GM23338 (cell line): Measurements from ENCODE around the gene KLRK1. TPM values are rescaled to one million over a fixed set of nuclear protein-coding genes. Genes with fewer than 3 reads are reported as not detected.

ENCODE experiments used
- ATAC-seq: fragments of 200-7000 bp; cut with Tn5 transposase; 3 replicates; pipeline ENCODE4 v1.9.1; 2020
- DNase-seq: peaks from one replicate; pipeline ENCODE4 v3.0.0-alpha.2; 2015; ENCODE audit warnings: low spot score
- H2AFZ ChIP-seq: fragments of 200-600 bp; sonication (generic); 2 replicates; pipeline ENCODE4 v1.8.0; 2016; ENCODE audit warnings: antibody characterized with exemption, mild to moderate bottlenecking, moderate library complexity
- H3F3A ChIP-seq: fragments of 200-600 bp; sonication (generic); replicated peaks from 2 replicates; pipeline ENCODE4 v1.8.0; 2017; ENCODE audit warnings: antibody characterized with exemption, mixed run types, low read depth
- H3K27ac ChIP-seq: fragments of 200-600 bp; sonication (generic); 2 replicates; pipeline ENCODE4 v1.6.1; 2016; ENCODE audit warnings: low read depth
- H3K27me3 ChIP-seq: fragments of 200-600 bp; sonication (generic); 2 replicates; pipeline ENCODE4 v1.8.0; 2016; ENCODE audit warnings: mild to moderate bottlenecking, mixed run types, moderate library complexity; ENCODE audit not compliant: insufficient read depth
- H3K36me3 ChIP-seq: fragments of 200-600 bp; sonication (generic); 2 replicates; pipeline ENCODE4 v1.8.0; 2016; ENCODE audit warnings: mild to moderate bottlenecking; ENCODE audit not compliant: insufficient read depth
- H3K4me1 ChIP-seq: fragments of 200-600 bp; sonication (generic); 2 replicates; pipeline ENCODE4 v1.8.0; 2016; ENCODE audit warnings: mild to moderate bottlenecking, moderate library complexity; ENCODE audit not compliant: insufficient read depth
- H3K4me2 ChIP-seq: fragments of 200-600 bp; sonication (generic); 2 replicates; pipeline ENCODE4 v1.7.1; 2017; ENCODE audit warnings: mixed run types
- H3K4me3 ChIP-seq: fragments of 200-600 bp; sonication (generic); 2 replicates; pipeline ENCODE4 v1.6.1; 2016; ENCODE audit warnings: mixed run types
- H3K79me2 ChIP-seq: fragments of 200-600 bp; sonication (generic); replicated peaks from 2 replicates; pipeline ENCODE4 v1.8.0; 2017; ENCODE audit warnings: mild to moderate bottlenecking; ENCODE audit not compliant: insufficient read depth
- H3K9me2 ChIP-seq: fragments of 200-600 bp; sonication (generic); 2 replicates; pipeline ENCODE4 v1.8.0; 2017; ENCODE audit not compliant: insufficient read depth
- H4K20me1 ChIP-seq: fragments of 200-600 bp; sonication (generic); replicated peaks from 2 replicates; pipeline ENCODE4 v1.8.0; 2017; ENCODE audit warnings: mild to moderate bottlenecking; ENCODE audit not compliant: insufficient read depth
- H3K27ac Mint-ChIP-seq: 2 replicates; pipeline ENCODE4 v1.8.0; 2020; ENCODE audit warnings: inconsistent platforms, mild to moderate bottlenecking, moderate library complexity, mixed read lengths
- H3K27me3 Mint-ChIP-seq: 3 replicates; pipeline ENCODE4 v1.8.0; 2022; ENCODE audit warnings: low read depth, mild to moderate bottlenecking, moderate library complexity, mixed read lengths, inconsistent platforms; ENCODE audit not compliant: insufficient read depth, poor library complexity
- H3K36me3 Mint-ChIP-seq: 3 replicates; pipeline ENCODE4 v1.8.0; 2021; ENCODE audit warnings: low read depth, mild to moderate bottlenecking, inconsistent platforms, moderate library complexity, mixed read lengths
- H3K4me1 Mint-ChIP-seq: 3 replicates; pipeline ENCODE4 v1.8.0; 2020; ENCODE audit warnings: mild to moderate bottlenecking, inconsistent platforms, mixed read lengths
- H3K4me3 Mint-ChIP-seq: 3 replicates; pipeline ENCODE4 v1.8.0; 2021; ENCODE audit warnings: moderate library complexity, mild to moderate bottlenecking, inconsistent platforms, mixed read lengths
- H3K9me3 Mint-ChIP-seq: 3 replicates; pipeline ENCODE4 v1.8.0; 2020; ENCODE audit warnings: moderate library complexity, mild to moderate bottlenecking, inconsistent platforms, mixed read lengths
- CREB1 ChIP-seq: fragments of 250-450 bp; sonication (Bioruptor Pico); IDR thresholded peaks from 2 replicates; pipeline ENCODE4 v1.5.0; 2020; ENCODE audit warnings: low read depth, mild to moderate bottlenecking, moderate library complexity
- EZH2 ChIP-seq: fragments of 200-600 bp; sonication (generic); IDR thresholded peaks from one replicate; pipeline ENCODE4 v1.8.0; 2017; ENCODE audit warnings: antibody characterized with exemption, mild to moderate bottlenecking, low read depth; ENCODE audit not compliant: unreplicated experiment
- EZH2phosphoT487 ChIP-seq: fragments of 200-600 bp; sonication (generic); IDR thresholded peaks from one replicate; pipeline ENCODE4 v1.8.1; 2018; ENCODE audit warnings: antibody characterized with exemption; ENCODE audit not compliant: unreplicated experiment
- JUNB ChIP-seq: IDR thresholded peaks from one replicate; pipeline ENCODE4 v1.6.1; 2016; ENCODE audit warnings: antibody characterized with exemption; ENCODE audit not compliant: unreplicated experiment
- NANOG ChIP-seq: IDR thresholded peaks from 2 replicates; pipeline ENCODE4 v1.6.1; 2016; ENCODE audit warnings: antibody characterized with exemption, borderline replicate concordance
- POLR2AphosphoS5 ChIP-seq: IDR thresholded peaks from 2 replicates; pipeline ENCODE4 v1.6.1; 2016; ENCODE audit warnings: antibody characterized with exemption, low read depth
- STAT1 ChIP-seq: IDR thresholded peaks from one replicate; pipeline ENCODE4 v1.6.1; 2016; ENCODE audit warnings: antibody characterized with exemption; ENCODE audit not compliant: unreplicated experiment
- ZNF114 ChIP-seq: fragments of 250-450 bp; sonication (Bioruptor Pico); IDR thresholded peaks from 2 replicates; pipeline ENCODE4 v1.5.0; 2020; ENCODE audit warnings: mild to moderate bottlenecking, moderate library complexity
- polyA plus RNA-seq: library from polyadenylated mRNA; unstranded; fragments of >200 nt; fragmentation: Nextera tagmentation; extraction: Ambion mirVana; gene quantifications from 2 replicates; pipeline ENCODE4 v1.2.1, GENCODE V29; 2016
- total RNA-seq: library from RNA; depleted of rRNA; stranded (reverse); fragments of >200 nt; shearing (Covaris generic); gene quantifications from 2 replicates; pipeline ENCODE4 v1.2.3, GENCODE V29; 2014
- TF ChIP-seq, protein P1 (sequence below), 2 experiments: fragments of 200-600 bp in 1 of 2; sonication (generic) in 1 of 2; conservative IDR thresholded peaks; 2 replicates each; pipeline versions ENCODE4 v1.5.1 to v1.6.1; 2016 to 2017; ENCODE audit warnings: antibody characterized with exemption in 2 of 2, low read depth in 2 of 2, mild to moderate bottlenecking in 2 of 2, moderate library complexity in 1 of 2
- TF ChIP-seq, protein P2 (sequence below): fragments of 250-450 bp; sonication (Bioruptor Pico); IDR thresholded peaks from 2 replicates; pipeline ENCODE4 v1.5.0; 2020; ENCODE audit warnings: mild to moderate bottlenecking, moderate library complexity
- TF ChIP-seq, protein P3 (sequence below): IDR thresholded peaks from 2 replicates; pipeline ENCODE4 v1.6.1; 2016; ENCODE audit warnings: antibody characterized with exemption

KLRK1 gene
- total and polyA plus RNA-seq, 2 experiments from 2014 or later, result not detected

DNA sequence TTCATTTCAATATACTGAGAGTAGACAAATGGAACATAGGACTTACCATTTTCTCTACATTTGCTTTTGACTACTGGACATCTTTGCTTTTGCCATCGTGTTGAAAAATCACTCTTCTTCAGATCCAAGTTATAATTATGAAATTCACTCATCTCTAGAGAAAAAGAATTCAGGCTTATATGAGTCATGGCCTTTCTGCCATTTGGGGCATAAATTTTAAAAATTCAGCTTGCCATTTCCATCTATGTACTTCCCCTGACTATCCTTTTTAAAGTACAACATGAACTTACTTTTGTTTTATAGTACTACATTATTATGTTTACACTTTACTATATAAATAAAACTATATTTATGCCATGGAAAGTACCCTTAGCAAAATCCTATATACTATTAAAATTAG lies 3.0 kb downstream of the KLRK1 start (continued):
- TF ChIP-seq, protein P1, sequence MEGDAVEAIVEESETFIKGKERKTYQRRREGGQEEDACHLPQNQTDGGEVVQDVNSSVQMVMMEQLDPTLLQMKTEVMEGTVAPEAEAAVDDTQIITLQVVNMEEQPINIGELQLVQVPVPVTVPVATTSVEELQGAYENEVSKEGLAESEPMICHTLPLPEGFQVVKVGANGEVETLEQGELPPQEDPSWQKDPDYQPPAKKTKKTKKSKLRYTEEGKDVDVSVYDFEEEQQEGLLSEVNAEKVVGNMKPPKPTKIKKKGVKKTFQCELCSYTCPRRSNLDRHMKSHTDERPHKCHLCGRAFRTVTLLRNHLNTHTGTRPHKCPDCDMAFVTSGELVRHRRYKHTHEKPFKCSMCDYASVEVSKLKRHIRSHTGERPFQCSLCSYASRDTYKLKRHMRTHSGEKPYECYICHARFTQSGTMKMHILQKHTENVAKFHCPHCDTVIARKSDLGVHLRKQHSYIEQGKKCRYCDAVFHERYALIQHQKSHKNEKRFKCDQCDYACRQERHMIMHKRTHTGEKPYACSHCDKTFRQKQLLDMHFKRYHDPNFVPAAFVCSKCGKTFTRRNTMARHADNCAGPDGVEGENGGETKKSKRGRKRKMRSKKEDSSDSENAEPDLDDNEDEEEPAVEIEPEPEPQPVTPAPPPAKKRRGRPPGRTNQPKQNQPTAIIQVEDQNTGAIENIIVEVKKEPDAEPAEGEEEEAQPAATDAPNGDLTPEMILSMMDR (conservative IDR thresholded peaks at IDR 0.05; ENCODE audit: low read depth in 2 of 2), result no peak
- no peak for TF ChIP-seq STAT1

DNA sequence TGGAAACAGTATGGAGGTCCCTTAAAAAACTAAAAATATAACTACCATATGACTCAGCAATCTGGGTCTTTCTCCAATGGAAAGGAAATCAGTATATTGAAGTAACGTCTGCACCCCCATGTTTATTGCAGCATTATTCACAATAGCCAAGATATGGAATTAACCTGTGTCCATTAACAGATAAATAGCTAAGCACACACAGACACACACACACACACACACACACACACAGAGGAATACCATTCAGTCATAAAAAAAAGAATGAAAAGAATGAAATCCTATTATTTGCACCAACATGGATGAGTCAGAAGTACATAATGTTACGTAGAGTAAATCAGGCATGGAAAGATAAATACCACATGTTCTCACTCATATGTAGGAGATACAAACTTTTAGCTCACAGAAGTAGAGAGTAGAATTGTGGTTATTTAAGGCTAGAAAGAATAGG lies 4.7 kb downstream of the KLRK1 start:
- no peak overlapping the region for H3K4me3 Mint-ChIP-seq
- Histone ChIP-seq H4K20me1 (no peaks in the 10 kb centered on the region), H3K27ac (no peak overlapping the region), H2AFZ (no peak overlapping the region; the same call in 1 of the 2 replicates), H3K79me2 (no peaks in the 10 kb centered on the region), H3K9me2 (peaks cover 3% of the 10 kb centered on the region), H3K4me3 (no peak overlapping the region), H3F3A (no peaks in the 10 kb centered on the region), H3K4me2 (no peak overlapping the region), H3K27me3 (no peaks in the 10 kb centered on the region), H3K4me1 (no peaks in the 10 kb centered on the region), H3K36me3 (no peaks in the 10 kb centered on the region)
- no peak overlapping the region for H3K27ac Mint-ChIP-seq
- DNase-seq (no peak), ATAC-seq (no peak)
- H3K36me3 Mint-ChIP-seq, result peaks cover 3% of the 10 kb centered on the region; the same call in 1 of the 3 replicates
- H3K4me1 Mint-ChIP-seq, result no peaks in the 10 kb centered on the region
- H3K9me3 Mint-ChIP-seq, result peaks cover 9% of the 10 kb centered on the region; the same call in 2 of the 3 replicates
- H3K27me3 Mint-ChIP-seq, result no peaks in the 10 kb centered on the region
- TF ChIP-seq NANOG (no peak), ZNF114 (CRISPR knock-in tag) (no peak), POLR2AphosphoS5 (no peak), CREB1 (no peak), EZH2 (no peak), EZH2phosphoT487 (no peak), JUNB (no peak), STAT1 (no peak)
- TF ChIP-seq, protein P2, sequence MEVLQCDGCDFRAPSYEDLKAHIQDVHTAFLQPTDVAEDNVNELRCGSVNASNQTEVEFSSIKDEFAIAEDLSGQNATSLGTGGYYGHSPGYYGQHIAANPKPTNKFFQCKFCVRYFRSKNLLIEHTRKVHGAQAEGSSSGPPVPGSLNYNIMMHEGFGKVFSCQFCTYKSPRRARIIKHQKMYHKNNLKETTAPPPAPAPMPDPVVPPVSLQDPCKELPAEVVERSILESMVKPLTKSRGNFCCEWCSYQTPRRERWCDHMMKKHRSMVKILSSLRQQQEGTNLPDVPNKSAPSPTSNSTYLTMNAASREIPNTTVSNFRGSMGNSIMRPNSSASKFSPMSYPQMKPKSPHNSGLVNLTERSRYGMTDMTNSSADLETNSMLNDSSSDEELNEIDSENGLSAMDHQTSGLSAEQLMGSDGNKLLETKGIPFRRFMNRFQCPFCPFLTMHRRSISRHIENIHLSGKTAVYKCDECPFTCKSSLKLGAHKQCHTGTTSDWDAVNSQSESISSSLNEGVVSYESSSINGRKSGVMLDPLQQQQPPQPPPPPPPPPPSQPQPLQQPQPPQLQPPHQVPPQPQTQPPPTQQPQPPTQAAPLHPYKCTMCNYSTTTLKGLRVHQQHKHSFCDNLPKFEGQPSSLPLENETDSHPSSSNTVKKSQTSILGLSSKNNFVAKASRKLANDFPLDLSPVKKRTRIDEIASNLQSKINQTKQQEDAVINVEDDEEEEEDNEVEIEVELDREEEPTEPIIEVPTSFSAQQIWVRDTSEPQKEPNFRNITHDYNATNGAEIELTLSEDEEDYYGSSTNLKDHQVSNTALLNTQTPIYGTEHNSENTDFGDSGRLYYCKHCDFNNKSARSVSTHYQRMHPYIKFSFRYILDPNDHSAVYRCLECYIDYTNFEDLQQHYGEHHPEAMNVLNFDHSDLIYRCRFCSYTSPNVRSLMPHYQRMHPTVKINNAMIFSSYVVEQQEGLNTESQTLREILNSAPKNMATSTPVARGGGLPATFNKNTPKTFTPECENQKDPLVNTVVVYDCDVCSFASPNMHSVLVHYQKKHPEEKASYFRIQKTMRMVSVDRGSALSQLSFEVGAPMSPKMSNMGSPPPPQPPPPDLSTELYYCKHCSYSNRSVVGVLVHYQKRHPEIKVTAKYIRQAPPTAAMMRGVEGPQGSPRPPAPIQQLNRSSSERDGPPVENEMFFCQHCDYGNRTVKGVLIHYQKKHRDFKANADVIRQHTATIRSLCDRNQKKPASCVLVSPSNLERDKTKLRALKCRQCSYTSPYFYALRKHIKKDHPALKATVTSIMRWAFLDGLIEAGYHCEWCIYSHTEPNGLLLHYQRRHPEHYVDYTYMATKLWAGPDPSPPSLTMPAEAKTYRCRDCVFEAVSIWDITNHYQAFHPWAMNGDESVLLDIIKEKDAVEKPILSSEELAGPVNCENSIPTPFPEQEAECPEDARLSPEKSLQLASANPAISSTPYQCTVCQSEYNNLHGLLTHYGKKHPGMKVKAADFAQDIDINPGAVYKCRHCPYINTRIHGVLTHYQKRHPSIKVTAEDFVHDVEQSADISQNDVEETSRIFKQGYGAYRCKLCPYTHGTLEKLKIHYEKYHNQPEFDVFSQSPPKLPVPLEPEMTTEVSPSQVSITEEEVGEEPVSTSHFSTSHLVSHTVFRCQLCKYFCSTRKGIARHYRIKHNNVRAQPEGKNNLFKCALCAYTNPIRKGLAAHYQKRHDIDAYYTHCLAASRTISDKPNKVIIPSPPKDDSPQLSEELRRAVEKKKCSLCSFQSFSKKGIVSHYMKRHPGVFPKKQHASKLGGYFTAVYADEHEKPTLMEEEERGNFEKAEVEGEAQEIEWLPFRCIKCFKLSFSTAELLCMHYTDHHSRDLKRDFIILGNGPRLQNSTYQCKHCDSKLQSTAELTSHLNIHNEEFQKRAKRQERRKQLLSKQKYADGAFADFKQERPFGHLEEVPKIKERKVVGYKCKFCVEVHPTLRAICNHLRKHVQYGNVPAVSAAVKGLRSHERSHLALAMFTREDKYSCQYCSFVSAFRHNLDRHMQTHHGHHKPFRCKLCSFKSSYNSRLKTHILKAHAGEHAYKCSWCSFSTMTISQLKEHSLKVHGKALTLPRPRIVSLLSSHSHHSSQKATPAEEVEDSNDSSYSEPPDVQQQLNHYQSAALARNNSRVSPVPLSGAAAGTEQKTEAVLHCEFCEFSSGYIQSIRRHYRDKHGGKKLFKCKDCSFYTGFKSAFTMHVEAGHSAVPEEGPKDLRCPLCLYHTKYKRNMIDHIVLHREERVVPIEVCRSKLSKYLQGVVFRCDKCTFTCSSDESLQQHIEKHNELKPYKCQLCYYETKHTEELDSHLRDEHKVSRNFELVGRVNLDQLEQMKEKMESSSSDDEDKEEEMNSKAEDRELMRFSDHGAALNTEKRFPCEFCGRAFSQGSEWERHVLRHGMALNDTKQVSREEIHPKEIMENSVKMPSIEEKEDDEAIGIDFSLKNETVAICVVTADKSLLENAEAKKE (CRISPR knock-in tag), result no peak
- TF ChIP-seq, protein P3, sequence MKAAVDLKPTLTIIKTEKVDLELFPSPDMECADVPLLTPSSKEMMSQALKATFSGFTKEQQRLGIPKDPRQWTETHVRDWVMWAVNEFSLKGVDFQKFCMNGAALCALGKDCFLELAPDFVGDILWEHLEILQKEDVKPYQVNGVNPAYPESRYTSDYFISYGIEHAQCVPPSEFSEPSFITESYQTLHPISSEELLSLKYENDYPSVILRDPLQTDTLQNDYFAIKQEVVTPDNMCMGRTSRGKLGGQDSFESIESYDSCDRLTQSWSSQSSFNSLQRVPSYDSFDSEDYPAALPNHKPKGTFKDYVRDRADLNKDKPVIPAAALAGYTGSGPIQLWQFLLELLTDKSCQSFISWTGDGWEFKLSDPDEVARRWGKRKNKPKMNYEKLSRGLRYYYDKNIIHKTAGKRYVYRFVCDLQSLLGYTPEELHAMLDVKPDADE, result no peak
- TF ChIP-seq, protein P1 (conservative IDR thresholded peaks at IDR 0.05; ENCODE audit: low read depth in 2 of 2), result no peak
